ENCODE data around the gene MOGAT3.

Gene MOGAT3

DNA sequence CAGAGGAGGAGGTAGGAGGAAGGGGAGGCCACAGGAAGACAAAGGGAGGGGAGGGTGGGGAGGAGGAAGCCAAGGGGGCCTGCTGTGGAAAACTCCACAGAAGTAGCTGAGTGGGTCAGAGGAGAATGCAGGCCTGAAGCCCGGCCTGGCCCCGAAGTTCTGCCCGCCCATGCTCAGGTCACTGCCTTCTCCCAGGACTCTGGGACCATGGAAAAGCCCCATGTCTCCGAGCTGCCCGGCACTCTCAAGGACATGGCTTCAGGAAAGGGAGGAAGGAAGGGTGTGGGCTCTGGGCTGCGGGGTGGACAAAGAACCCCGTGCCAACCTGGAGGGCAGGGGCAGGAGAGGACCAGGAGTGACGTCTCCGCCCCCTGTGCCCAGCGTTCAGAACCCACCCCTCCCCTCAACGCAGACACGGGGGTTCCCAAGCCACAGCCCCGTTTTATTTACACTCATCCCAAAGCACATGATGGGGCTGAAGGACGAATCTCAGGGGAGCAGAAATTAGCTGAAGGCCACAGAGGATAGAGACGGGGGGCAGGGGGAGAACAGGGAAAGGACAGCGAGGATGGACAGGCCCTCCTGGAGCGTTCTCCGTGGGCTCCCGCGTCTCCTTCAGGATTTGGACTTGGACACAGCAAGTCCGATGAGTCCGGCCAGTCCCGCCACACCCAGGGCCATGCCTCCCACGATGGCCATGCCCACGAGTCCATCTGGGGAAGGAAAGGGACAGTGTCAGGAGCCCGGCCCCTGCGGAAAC lies 38.5 kb upstream of the MOGAT3 start:
- TF ChIP-seq, protein P1, sequence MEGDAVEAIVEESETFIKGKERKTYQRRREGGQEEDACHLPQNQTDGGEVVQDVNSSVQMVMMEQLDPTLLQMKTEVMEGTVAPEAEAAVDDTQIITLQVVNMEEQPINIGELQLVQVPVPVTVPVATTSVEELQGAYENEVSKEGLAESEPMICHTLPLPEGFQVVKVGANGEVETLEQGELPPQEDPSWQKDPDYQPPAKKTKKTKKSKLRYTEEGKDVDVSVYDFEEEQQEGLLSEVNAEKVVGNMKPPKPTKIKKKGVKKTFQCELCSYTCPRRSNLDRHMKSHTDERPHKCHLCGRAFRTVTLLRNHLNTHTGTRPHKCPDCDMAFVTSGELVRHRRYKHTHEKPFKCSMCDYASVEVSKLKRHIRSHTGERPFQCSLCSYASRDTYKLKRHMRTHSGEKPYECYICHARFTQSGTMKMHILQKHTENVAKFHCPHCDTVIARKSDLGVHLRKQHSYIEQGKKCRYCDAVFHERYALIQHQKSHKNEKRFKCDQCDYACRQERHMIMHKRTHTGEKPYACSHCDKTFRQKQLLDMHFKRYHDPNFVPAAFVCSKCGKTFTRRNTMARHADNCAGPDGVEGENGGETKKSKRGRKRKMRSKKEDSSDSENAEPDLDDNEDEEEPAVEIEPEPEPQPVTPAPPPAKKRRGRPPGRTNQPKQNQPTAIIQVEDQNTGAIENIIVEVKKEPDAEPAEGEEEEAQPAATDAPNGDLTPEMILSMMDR (IDR thresholded peaks at IDR 0.05; ENCODE audit: unreplicated experiment in 3 of 3): no peak
- H3K9me3 Mint-ChIP-seq: no peaks in the 10 kb centered on the region
- H3K4me3 Mint-ChIP-seq: no peak overlapping the region
- peaks cover 10% of the 10 kb centered on the region for H3K36me3 Mint-ChIP-seq (ENCODE audit: low read depth)
- H3K27me3 Mint-ChIP-seq (ENCODE audit: low read depth): no peaks in the 10 kb centered on the region
- peaks cover 20% of the 10 kb centered on the region for H3K4me1 Mint-ChIP-seq
- peak overlapping the region in 1 of 3 experiments; percentile 8 for H3K27ac Mint-ChIP-seq

DNA sequence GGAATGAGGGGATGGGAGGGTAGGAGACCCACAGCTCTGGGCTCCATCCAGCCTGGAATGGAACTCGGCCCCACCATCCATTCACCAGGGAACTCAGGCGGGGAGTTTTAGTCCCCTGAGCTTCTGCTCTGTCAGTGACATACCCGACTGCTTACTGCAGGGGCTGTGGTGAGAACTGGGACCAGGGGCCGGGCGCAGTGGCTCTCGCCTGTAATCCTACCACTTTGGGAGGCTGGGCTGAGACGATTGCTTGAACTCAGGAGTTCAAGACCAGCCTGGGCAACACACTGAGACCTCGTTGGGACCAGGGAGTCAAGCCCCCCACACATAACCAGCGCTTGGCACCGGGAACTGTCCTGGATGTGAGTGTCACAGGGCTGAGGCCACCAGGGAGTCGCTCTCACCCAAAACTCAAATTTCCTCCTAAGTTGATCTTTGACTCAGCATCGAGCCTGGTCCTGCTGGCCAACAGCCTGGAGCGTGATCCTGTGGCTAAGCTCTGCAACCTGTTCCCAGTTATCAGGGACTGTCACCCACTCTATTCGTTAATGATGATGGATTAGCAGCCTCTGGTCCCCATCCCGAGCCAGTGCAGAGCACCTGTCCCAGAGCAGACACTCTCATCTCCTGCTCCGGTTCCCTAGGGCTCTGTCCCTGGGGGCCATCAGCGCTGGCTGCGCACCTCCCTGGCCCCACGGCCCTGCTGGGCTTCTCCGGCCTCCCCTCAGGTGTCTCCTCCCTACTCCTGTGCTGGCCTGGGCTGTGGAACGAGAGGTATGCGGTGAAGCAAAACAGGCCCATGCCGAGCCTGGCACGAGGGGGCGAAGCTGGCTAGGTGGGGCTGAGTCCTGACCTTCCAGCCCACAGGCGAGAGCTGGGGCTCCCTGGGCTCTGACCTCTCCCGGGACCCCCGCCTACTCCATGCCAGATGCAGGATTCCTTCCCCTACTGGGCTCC lies 37.7 kb upstream of the MOGAT3 start:
- peak overlapping the region; percentile 64 to 88 (median 82) for H3K27ac Mint-ChIP-seq
- peak overlapping the region; percentile 17 to 46 (median 44) for H3K4me3 Mint-ChIP-seq
- TF ChIP-seq, protein P1 (IDR thresholded peaks at IDR 0.05; ENCODE audit: unreplicated experiment in 3 of 3): no peak
- H3K27me3 Mint-ChIP-seq (ENCODE audit: low read depth): no peaks in the 10 kb centered on the region
- no peaks in the 10 kb centered on the region for H3K9me3 Mint-ChIP-seq
- H3K4me1 Mint-ChIP-seq: peaks cover 14% of the 10 kb centered on the region
- peaks cover 10% of the 10 kb centered on the region for H3K36me3 Mint-ChIP-seq (ENCODE audit: low read depth)

DNA sequence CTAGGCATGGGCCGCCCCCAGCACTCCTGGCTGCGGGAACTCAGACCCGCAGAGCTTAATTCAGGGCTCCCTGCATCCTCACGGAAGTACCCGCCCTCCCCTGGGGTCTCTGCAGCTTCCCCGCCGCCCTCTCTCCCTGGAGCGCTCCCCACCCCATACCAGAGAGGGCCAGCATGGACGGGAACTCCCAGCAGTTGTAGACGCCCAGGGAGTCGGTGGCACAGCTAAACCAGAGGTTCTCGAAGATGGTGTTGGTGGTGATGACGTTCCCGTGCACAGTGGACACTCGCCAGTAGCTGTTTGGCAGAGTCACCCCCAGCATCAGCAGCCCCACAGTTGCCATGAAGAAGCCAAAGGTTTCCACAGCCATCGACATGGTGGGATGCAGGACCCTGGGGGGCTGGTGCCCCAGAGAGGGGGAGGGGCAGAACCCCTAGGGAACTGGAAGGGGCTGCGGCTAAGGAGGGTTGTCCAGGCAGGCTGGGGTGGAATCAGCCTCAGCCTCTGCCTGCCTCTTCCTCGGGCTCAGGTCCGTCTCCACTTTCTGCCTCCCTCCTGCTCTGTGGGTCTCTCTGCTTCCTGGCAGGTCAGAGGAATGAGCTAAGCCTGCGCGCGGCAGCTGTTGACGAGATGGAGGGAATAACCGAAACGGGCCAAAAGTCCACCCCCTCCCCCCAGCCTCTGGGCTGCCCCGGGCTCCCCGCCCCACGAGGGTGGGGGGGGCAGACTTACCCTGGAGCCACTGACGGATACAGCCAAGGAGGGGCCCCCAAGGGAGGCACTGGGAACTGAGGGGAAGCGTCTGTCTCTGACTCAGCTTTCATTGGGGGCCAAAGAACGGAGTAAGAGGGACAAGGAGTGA lies 36.6 kb upstream of the MOGAT3 start, which contains the start of gene CLDN15:
CLDN15 (minus strand) TSS at position 597 of the 862 bp plus-strand sequence; CDS start at position 376, 221 bp downstream.
- Mint-ChIP-seq H3K4me3 (peak within 1 kb of the TSS in 2 of 3 experiments; percentile 44 to 46), H3K27ac (peak within 1 kb of the TSS; percentile 64 to 88 (median 82)), H3K9me3 (no peaks in the 10 kb centered on the region), H3K4me1 (peaks cover 13% of the 10 kb centered on the region), H3K36me3 (ENCODE audit: low read depth) (peaks cover 10% of the 10 kb centered on the region), H3K27me3 (ENCODE audit: low read depth) (no peaks in the 10 kb centered on the region)
- TF ChIP-seq, protein P1 (IDR thresholded peaks at IDR 0.05; ENCODE audit: unreplicated experiment in 3 of 3): no peak

DNA sequence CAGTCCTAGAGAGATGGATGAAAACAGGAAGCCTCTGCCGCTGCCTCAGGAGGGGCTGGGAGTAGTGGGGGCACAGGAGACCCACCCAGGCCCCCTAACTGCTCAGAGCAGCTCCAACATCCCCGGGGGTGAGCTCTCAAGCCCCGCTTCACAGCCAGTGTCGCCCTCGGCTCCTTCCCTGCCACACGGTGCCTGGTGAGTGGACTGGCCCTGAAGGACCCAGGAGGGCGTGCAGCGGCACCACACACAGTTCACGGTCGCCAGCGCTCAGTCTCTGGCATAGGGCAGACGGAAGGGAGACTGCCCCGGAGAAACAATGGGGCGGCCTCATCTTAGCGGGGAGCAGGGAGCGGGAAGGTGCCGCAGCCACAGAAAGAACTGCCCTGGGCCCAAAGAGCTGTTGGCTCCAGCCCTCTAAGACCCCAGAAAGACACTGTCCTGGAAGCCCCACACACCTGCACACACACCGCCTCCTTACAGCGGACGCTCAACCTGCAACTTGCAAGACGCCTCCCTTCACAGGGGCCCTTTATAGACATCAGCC lies 35.5 kb upstream of the MOGAT3 start:
- Mint-ChIP-seq H3K9me3 (no peaks in the 10 kb centered on the region), H3K27ac (no peak overlapping the region), H3K27me3 (ENCODE audit: low read depth) (no peaks in the 10 kb centered on the region), H3K36me3 (ENCODE audit: low read depth) (peaks cover 10% of the 10 kb centered on the region), H3K4me3 (no peak overlapping the region), H3K4me1 (peaks cover 13% of the 10 kb centered on the region)
- TF ChIP-seq, protein P1 (IDR thresholded peaks at IDR 0.05; ENCODE audit: unreplicated experiment in 3 of 3): no peak

DNA sequence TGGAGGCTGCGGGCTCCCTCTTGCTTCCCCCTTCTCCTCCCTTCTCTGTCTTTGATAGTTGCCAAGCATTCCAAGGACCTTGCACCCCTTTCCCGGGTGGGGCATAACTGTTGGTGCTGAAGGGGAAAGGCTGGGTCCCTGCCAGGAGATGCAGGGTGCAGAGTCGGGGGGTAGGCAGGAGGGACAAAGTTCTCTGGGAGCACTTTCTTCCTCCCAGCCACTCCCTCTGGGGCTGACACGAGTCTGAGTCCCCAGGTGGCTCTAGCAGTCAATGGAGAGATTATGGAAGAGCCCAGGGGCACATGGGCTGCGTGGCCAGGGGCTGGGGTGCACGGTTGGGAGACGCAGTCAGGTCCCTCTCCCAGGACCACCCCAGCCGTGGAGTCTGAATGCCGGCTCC lies 34.7 kb upstream of the MOGAT3 start:
- H3K36me3 Mint-ChIP-seq (ENCODE audit: low read depth): peaks cover 8% of the 10 kb centered on the region
- H3K27ac Mint-ChIP-seq: no peak overlapping the region
- no peaks in the 10 kb centered on the region for H3K27me3 Mint-ChIP-seq (ENCODE audit: low read depth)
- no peak overlapping the region for H3K4me3 Mint-ChIP-seq
- H3K9me3 Mint-ChIP-seq: no peaks in the 10 kb centered on the region
- TF ChIP-seq, protein P1 (IDR thresholded peaks at IDR 0.05; ENCODE audit: unreplicated experiment in 3 of 3): no peak
- peaks cover 13% of the 10 kb centered on the region for H3K4me1 Mint-ChIP-seq
